22Rv1 (cell line): Measurements from ENCODE around the gene UBL5.

Experiments used
- CTCF ChIP-seq: fragments of 450-650 bp; IDR thresholded peaks from 2 replicates; pipeline ENCODE4 v1.5.1; 2017; ENCODE audit warnings: mild to moderate bottlenecking
- ZFX ChIP-seq: fragments of 450-650 bp; IDR thresholded peaks from 2 replicates; pipeline ENCODE4 v1.6.1; 2017; ENCODE audit warnings: antibody characterized with exemption, borderline replicate concordance

GRCh38 chr19:9818734-9819595 is 8.8 kb upstream of the UBL5 start, which contains the start of gene FBXL12:
- TF ChIP-seq CTCF (no peak), ZFX (no peak)
